Trophoblast cell (in vitro differentiated cells and primary cell): ENCODE measurements around the gene CPT1A.

Experiments used
- DNase-seq, 2 donors: peaks; one replicate each; pipeline ENCODE4 v3.0.0-alpha.2; 2016
- H2AFZ ChIP-seq: 2 replicates; pipeline ENCODE4 v1.6.1; 2013; ENCODE audit warnings: low read length, moderate library complexity, mild to moderate bottlenecking; ENCODE audit not compliant: insufficient read depth, poor library complexity
- H2AK5ac ChIP-seq: 2 replicates; pipeline ENCODE4 v1.6.1; 2013; ENCODE audit warnings: mild to moderate bottlenecking, low read length
- H2BK120ac ChIP-seq: 2 replicates; pipeline ENCODE4 v1.6.1; 2013; ENCODE audit warnings: low read length, mild to moderate bottlenecking, moderate library complexity; ENCODE audit not compliant: insufficient read depth, poor library complexity
- H2BK12ac ChIP-seq: 2 replicates; pipeline ENCODE4 v1.6.1; 2013; ENCODE audit warnings: mild to moderate bottlenecking, low read length, moderate library complexity
- H2BK5ac ChIP-seq: 2 replicates; pipeline ENCODE4 v1.6.1; 2013; ENCODE audit warnings: low read length, low read depth, moderate library complexity, mild to moderate bottlenecking; ENCODE audit not compliant: poor library complexity
- H3K14ac ChIP-seq: 2 replicates; pipeline ENCODE4 v1.6.1; 2013; ENCODE audit warnings: mild to moderate bottlenecking, low read length
- H3K18ac ChIP-seq: 2 replicates; pipeline ENCODE4 v1.6.1; 2013; ENCODE audit warnings: mild to moderate bottlenecking, low read length
- H3K23ac ChIP-seq: 2 replicates; pipeline ENCODE4 v1.6.1; 2013; ENCODE audit warnings: low read length
- H3K27ac ChIP-seq: 2 replicates; pipeline ENCODE4 v1.5.1; 2013; ENCODE audit warnings: low read depth, mild to moderate bottlenecking, inconsistent platforms, low read length, moderate library complexity
- H3K27me3 ChIP-seq: 2 replicates; pipeline ENCODE4 v1.6.1; 2013; ENCODE audit warnings: inconsistent platforms, mild to moderate bottlenecking, low read length, moderate library complexity; ENCODE audit not compliant: insufficient read depth
- H3K36me3 ChIP-seq, 2 experiments: 1 replicate in 1 of 2; 2 replicates in 1 of 2; pipeline ENCODE4 v1.6.1; 2013; ENCODE audit warnings: low read length in 2 of 2, mild to moderate bottlenecking in 2 of 2, moderate library complexity in 1 of 2; ENCODE audit not compliant: insufficient read depth in 2 of 2, control insufficient read depth in 1 of 2
- H3K4ac ChIP-seq: 2 replicates; pipeline ENCODE4 v1.6.1; 2013; ENCODE audit warnings: low read depth, mild to moderate bottlenecking, low read length, moderate library complexity
- H3K4me1 ChIP-seq, 2 experiments: 1 replicate in 1 of 2; 2 replicates in 1 of 2; pipeline ENCODE4 v1.6.1; 2013; ENCODE audit warnings: low read length in 2 of 2, mild to moderate bottlenecking in 2 of 2, moderate library complexity in 1 of 2; ENCODE audit not compliant: insufficient read depth in 2 of 2, control insufficient read depth in 1 of 2
- H3K4me2 ChIP-seq: 2 replicates; pipeline ENCODE4 v1.6.1; 2013; ENCODE audit warnings: inconsistent platforms, mild to moderate bottlenecking, low read length, moderate library complexity
- H3K4me3 ChIP-seq: 2 replicates; pipeline ENCODE4 v1.5.1; 2013; ENCODE audit warnings: mild to moderate bottlenecking, low read depth, low read length, inconsistent platforms
- H3K79me1 ChIP-seq: one replicate; pipeline ENCODE4 v1.6.1; 2013; ENCODE audit warnings: low read length
- H3K79me2 ChIP-seq: 2 replicates; pipeline ENCODE4 v1.6.1; 2013; ENCODE audit warnings: low read length, mild to moderate bottlenecking; ENCODE audit not compliant: control insufficient read depth, insufficient read depth, poor library complexity
- H3K9ac ChIP-seq: 2 replicates; pipeline ENCODE4 v1.6.1; 2013; ENCODE audit warnings: mild to moderate bottlenecking, low read length
- H3K9me3 ChIP-seq: 2 replicates; pipeline ENCODE4 v1.6.1; 2013; ENCODE audit warnings: low read depth, mild to moderate bottlenecking, control low read depth, inconsistent platforms, low read length; ENCODE audit not compliant: insufficient read depth
- H4K12ac ChIP-seq: 2 replicates; pipeline ENCODE4 v1.6.1; 2013; ENCODE audit warnings: low read depth, mild to moderate bottlenecking, low read length, moderate library complexity
- H4K8ac ChIP-seq: 2 replicates; pipeline ENCODE4 v1.6.1; 2013; ENCODE audit warnings: low read depth, mild to moderate bottlenecking, low read length, moderate library complexity
- H4K91ac ChIP-seq: one replicate; pipeline ENCODE4 v1.6.1; 2013; ENCODE audit warnings: low read depth, mild to moderate bottlenecking, low read length, moderate library complexity
- WGBS: extraction: QIAGEN DNeasy Blood & Tissue Kit; methylation state at CpG from one replicate; pipeline ENCODE4 v1.1.7; 2013; ENCODE audit warnings: missing lambda C conversion rate; ENCODE audit not compliant: insufficient read length, insufficient coverage; ENCODE audit errors: extremely low coverage; 5-methylcytosine and 5-hydroxymethylcytosine counted together

The CPT1A gene

GRCh38 chr11:68751331-68751856 is 90.3 kb downstream of the CPT1A start, which contains the start of gene TESMIN:
Gene TESMIN (minus strand): TSS chr11:68751520. CDS start chr11:68750660, 860 bp downstream.
- H3K14ac ChIP-seq = peak within 1 kb of the TSS; percentile 11

DNA sequence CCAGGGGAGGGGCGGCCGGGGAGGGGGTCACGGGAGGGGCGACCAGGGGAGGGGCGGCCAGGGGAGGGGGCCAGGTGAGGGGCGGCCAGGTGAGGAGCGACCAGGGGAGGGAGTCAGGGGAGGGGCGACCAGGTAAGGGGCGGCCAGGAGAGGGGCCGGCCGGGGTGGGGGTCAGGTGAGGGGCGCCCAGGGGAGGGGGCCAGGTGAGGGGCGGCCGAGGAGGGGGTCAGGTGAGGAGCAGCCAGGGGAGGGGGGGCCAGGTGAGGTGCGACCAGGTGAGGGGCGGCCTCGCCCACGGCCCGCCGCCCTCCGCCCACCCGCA is 90.8 kb downstream of the CPT1A start:
- Histone ChIP-seq H4K12ac (no peak overlapping the region), H2BK12ac (no peak overlapping the region), H3K27ac (no peak overlapping the region), H3K36me3 (no peaks in the 10 kb centered on the region), H2BK120ac (peak overlapping the region; percentile 8), H3K23ac (no peak overlapping the region), H3K9me3 (no peaks in the 10 kb centered on the region), H4K91ac (peak overlapping the region; percentile 55), H3K4me3 (peak overlapping the region; percentile 74), H2AFZ (no peak overlapping the region), H3K79me1 (peaks cover 1% of the 10 kb centered on the region), H3K4me1 (peaks cover 0 to 7% of the 10 kb centered on the region in 2 experiments), H3K79me2 (no peaks in the 10 kb centered on the region), H3K18ac (peak overlapping the region; percentile 14), H2AK5ac (no peak overlapping the region), H3K27me3 (no peaks in the 10 kb centered on the region), H3K4me2 (peak overlapping the region; percentile 79), H4K8ac (peak overlapping the region; percentile 17), H2BK5ac (no peak overlapping the region), H3K14ac (peak overlapping the region; percentile 11), H3K9ac (no peak overlapping the region), H3K4ac (no peak overlapping the region)
- no peak for DNase-seq
- no CpG with 5 or more reads among the region's 22 CpGs for WGBS

More at GRCh38 chr11:68751331-68751856, 90.3 kb downstream of the CPT1A start, which contains the start of gene TESMIN:
- Histone ChIP-seq H4K12ac (no peak within 1 kb of the TSS), H4K8ac (peak within 1 kb of the TSS; percentile 17), H4K91ac (peak within 1 kb of the TSS; percentile 55), H2BK12ac (no peak within 1 kb of the TSS), H3K23ac (no peak within 1 kb of the TSS), H3K27ac (no peak within 1 kb of the TSS), H3K79me1 (peaks cover 1% of the 10 kb centered on the region), H2BK5ac (no peak within 1 kb of the TSS), H3K9me3 (no peaks in the 10 kb centered on the region), H3K4me3 (peak within 1 kb of the TSS; percentile 74), H3K36me3 (no peaks in the 10 kb centered on the region), H3K27me3 (no peaks in the 10 kb centered on the region), H3K79me2 (no peaks in the 10 kb centered on the region), H3K9ac (no peak within 1 kb of the TSS), H3K4ac (no peak within 1 kb of the TSS), H2AK5ac (no peak within 1 kb of the TSS), H3K4me1 (peaks cover 0 to 7% of the 10 kb centered on the region in 2 experiments), H3K18ac (peak within 1 kb of the TSS; percentile 14), H2AFZ (no peak within 1 kb of the TSS), H3K4me2 (peak within 1 kb of the TSS; percentile 79), H2BK120ac (peak within 1 kb of the TSS; percentile 8)
- peak; percentile 73 to 85 for DNase-seq
- WGBS = no CpG with 5 or more reads among the region's 42 CpGs

GRCh38 chr11:68750195-68751003 is 91.3 kb downstream of the CPT1A start:
- Histone ChIP-seq H2AK5ac (no peak overlapping the region), H3K4ac (no peak overlapping the region), H3K4me3 (peak overlapping the region; percentile 42), H3K23ac (no peak overlapping the region), H3K27ac (no peak overlapping the region), H3K9me3 (no peaks in the 10 kb centered on the region), H3K18ac (no peak overlapping the region), H3K79me1 (peaks cover 1% of the 10 kb centered on the region), H3K4me1 (peaks cover 0 to 7% of the 10 kb centered on the region in 2 experiments), H3K9ac (no peak overlapping the region), H2BK12ac (no peak overlapping the region), H4K8ac (peak overlapping the region; percentile 0), H4K91ac (no peak overlapping the region), H2BK5ac (no peak overlapping the region), H3K14ac (no peak overlapping the region), H4K12ac (no peak overlapping the region), H2AFZ (peak overlapping the region; percentile 6), H3K4me2 (peak overlapping the region; percentile 49), H3K79me2 (no peaks in the 10 kb centered on the region), H3K27me3 (no peaks in the 10 kb centered on the region), H2BK120ac (no peak overlapping the region), H3K36me3 (no peaks in the 10 kb centered on the region)
- DNase-seq = peak in 1 of 2 donors; percentile 42
- WGBS = no CpG with 5 or more reads among the region's 76 CpGs

DNA sequence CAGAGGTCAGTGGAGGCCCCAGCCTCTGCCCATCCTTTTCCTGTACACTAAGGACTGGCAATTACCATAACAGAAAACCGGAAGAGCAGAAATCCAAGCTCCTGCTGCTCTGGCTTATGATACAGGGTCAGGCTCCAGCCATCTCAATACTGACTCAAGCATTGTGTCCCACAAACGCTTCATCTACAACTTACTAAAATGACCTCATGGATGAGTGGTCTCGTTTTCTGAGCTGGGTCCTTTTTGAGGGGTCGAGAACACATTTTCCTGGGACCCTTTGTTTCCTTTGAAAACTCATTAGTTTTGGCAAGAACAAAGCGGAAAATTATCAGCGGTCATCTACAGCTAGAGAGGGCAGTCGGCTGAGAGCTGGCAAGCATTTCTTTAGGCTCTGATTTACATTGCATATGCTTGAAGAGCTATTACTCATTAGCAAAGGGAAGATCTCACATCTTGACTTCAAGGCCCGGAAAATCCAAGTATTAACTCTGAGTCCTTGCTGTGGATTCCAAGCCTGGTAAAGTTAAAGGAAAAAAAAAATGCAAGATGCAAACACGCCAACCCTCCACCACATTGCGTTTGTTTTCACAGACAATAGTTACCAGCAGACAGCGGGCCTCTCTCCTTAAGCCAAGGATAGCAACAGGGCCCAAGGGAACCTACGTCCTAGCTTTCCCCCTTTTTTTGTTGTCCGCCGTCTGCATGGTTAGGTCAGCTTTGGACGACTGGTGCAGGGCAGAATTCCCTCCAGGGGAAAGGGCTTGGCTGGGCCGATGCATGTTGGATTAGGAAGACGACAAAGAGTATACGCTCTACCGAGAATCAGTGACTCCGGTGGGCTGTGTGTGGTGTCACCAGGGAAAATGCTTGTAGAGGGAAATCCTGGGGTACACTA is 92.2 kb downstream of the CPT1A start:
- H4K91ac ChIP-seq = no peak overlapping the region
- H3K79me2 ChIP-seq = no peaks in the 10 kb centered on the region
- H2BK5ac ChIP-seq = no peak overlapping the region
- no peak overlapping the region for H2BK120ac ChIP-seq
- no peak overlapping the region for H3K23ac ChIP-seq
- no peak overlapping the region for H4K12ac ChIP-seq
- peak in 1 of 2 donors; percentile 43 for DNase-seq
- peaks cover 1% of the 10 kb centered on the region for H3K79me1 ChIP-seq
- H3K27me3 ChIP-seq = no peaks in the 10 kb centered on the region
- no peak overlapping the region for H3K9ac ChIP-seq
- no peak overlapping the region for H3K4ac ChIP-seq
- H2BK12ac ChIP-seq = no peak overlapping the region
- H3K36me3 ChIP-seq = no peaks in the 10 kb centered on the region
- peak overlapping the region; percentile 49 for H3K4me2 ChIP-seq
- no peak overlapping the region for H3K27ac ChIP-seq
- no peak overlapping the region for H4K8ac ChIP-seq
- WGBS = no CpG with 5 or more reads among the region's 20 CpGs
- H3K4me1 ChIP-seq = peaks cover 0 to 7% of the 10 kb centered on the region in 2 experiments
- H3K18ac ChIP-seq = no peak overlapping the region
- H2AK5ac ChIP-seq = peak overlapping the region; percentile 38
- H3K9me3 ChIP-seq = no peaks in the 10 kb centered on the region
- H3K4me3 ChIP-seq = no peak overlapping the region
- H3K14ac ChIP-seq = no peak overlapping the region
- no peak overlapping the region for H2AFZ ChIP-seq
